ENCODE measurements around the gene FMN1. TPM values are rescaled to one million over a fixed set of nuclear protein-coding genes. Genes with fewer than 3 reads are reported as not detected.

The FMN1 gene
- total and polyA plus RNA-seq, 2 of the 8 experiments (the other 6 are each of a cell fraction or from before 2014, with no cell fraction given), result 0.27 to 3.7 TPM

GRCh38 chr15:32870240-32871033 lies 324.1 kb downstream of the FMN1 start (continued):
- no peak for TF ChIP-seq CHD7 (IDR thresholded peaks at IDR 0.05; ENCODE audit: insufficient replicate concordance, low read length)
- no peak for TF ChIP-seq RXRA (IDR thresholded peaks at IDR 0.05; ENCODE audit: insufficient read depth, low read depth, low read length)
- TF ChIP-seq JUND (IDR thresholded peaks at IDR 0.05; ENCODE audit: low read length), result no peak
- TF ChIP-seq KDM5A (IDR thresholded peaks at IDR 0.05; ENCODE audit: low read length), result no peak
- TF ChIP-seq RAD21 (IDR thresholded peaks at IDR 0.05 in 1 of 2, conservative IDR thresholded peaks at IDR 0.05 in 1 of 2; ENCODE audit: low read depth in 2 of 2, low read length in 2 of 2), result no peak
- TF ChIP-seq SUZ12 (IDR thresholded peaks at IDR 0.05; ENCODE audit: low read length), result no peak
- TF ChIP-seq CHD2 (IDR thresholded peaks at IDR 0.05; ENCODE audit: low read length), result no peak
